Neural cell (in vitro differentiated cells): ENCODE data around the gene JAZF1.

Experiments used
- EP300 ChIP-seq: fragments of 450-650 bp; conservative IDR thresholded peaks from 2 replicates; pipeline ENCODE4 v1.6.1; 2014; ENCODE audit warnings: antibody characterized with exemption, mild to moderate bottlenecking, moderate library complexity; ENCODE audit not compliant: poor library complexity, severe bottlenecking
- MXI1 ChIP-seq: fragments of 450-650 bp; conservative IDR thresholded peaks from 2 replicates; pipeline ENCODE4 v1.6.1; 2014; ENCODE audit warnings: antibody characterized with exemption, mild to moderate bottlenecking; ENCODE audit not compliant: poor library complexity, severe bottlenecking
- RAD21 ChIP-seq: fragments of 450-650 bp; conservative IDR thresholded peaks from 2 replicates; pipeline ENCODE4 v1.6.1; 2014; ENCODE audit warnings: antibody characterized with exemption, mild to moderate bottlenecking, moderate library complexity
- TF ChIP-seq, protein P1 (sequence below): fragments of 450-650 bp; IDR thresholded peaks from 2 replicates; pipeline ENCODE4 v1.5.1; 2014; ENCODE audit warnings: antibody characterized with exemption, mild to moderate bottlenecking, moderate library complexity; ENCODE audit not compliant: poor library complexity, severe bottlenecking
- TF ChIP-seq, protein P2 (sequence below): IDR thresholded peaks from 2 replicates; pipeline ENCODE4 v1.6.1; 2012; ENCODE audit warnings: borderline replicate concordance

DNA sequence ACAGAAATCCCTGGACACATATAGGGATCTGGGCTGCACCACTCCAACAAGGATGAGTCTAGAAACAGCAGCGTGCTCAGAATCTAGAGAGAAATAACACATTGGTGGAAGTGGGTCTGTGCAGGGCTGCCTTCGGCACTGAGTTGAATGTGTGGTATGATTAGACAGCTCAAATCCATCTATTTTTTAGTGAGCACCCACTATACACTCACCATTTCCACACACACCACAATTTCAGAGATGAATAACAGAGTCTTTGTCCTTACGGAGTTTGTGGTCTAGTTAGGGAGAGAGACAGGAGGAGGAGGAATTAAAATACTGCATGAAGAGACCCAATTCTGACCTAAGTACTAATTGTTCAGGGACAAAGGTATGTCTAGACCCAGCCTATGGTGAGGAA is 44.2 kb downstream of the JAZF1 start:
- TF ChIP-seq, protein P1, sequence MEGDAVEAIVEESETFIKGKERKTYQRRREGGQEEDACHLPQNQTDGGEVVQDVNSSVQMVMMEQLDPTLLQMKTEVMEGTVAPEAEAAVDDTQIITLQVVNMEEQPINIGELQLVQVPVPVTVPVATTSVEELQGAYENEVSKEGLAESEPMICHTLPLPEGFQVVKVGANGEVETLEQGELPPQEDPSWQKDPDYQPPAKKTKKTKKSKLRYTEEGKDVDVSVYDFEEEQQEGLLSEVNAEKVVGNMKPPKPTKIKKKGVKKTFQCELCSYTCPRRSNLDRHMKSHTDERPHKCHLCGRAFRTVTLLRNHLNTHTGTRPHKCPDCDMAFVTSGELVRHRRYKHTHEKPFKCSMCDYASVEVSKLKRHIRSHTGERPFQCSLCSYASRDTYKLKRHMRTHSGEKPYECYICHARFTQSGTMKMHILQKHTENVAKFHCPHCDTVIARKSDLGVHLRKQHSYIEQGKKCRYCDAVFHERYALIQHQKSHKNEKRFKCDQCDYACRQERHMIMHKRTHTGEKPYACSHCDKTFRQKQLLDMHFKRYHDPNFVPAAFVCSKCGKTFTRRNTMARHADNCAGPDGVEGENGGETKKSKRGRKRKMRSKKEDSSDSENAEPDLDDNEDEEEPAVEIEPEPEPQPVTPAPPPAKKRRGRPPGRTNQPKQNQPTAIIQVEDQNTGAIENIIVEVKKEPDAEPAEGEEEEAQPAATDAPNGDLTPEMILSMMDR, result no peak
- TF ChIP-seq MXI1 (no peak), EP300 (no peak), RAD21 (no peak)
- TF ChIP-seq, protein P2, sequence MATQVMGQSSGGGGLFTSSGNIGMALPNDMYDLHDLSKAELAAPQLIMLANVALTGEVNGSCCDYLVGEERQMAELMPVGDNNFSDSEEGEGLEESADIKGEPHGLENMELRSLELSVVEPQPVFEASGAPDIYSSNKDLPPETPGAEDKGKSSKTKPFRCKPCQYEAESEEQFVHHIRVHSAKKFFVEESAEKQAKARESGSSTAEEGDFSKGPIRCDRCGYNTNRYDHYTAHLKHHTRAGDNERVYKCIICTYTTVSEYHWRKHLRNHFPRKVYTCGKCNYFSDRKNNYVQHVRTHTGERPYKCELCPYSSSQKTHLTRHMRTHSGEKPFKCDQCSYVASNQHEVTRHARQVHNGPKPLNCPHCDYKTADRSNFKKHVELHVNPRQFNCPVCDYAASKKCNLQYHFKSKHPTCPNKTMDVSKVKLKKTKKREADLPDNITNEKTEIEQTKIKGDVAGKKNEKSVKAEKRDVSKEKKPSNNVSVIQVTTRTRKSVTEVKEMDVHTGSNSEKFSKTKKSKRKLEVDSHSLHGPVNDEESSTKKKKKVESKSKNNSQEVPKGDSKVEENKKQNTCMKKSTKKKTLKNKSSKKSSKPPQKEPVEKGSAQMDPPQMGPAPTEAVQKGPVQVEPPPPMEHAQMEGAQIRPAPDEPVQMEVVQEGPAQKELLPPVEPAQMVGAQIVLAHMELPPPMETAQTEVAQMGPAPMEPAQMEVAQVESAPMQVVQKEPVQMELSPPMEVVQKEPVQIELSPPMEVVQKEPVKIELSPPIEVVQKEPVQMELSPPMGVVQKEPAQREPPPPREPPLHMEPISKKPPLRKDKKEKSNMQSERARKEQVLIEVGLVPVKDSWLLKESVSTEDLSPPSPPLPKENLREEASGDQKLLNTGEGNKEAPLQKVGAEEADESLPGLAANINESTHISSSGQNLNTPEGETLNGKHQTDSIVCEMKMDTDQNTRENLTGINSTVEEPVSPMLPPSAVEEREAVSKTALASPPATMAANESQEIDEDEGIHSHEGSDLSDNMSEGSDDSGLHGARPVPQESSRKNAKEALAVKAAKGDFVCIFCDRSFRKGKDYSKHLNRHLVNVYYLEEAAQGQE, result no peak
